Limb (tissue), 2 donors: ENCODE results near the gene SH3YL1.
A peak's percentile ranks its signal among the peaks of the same experiment; 100 is the strongest.

Experiments used
- DNase-seq, 2 donors: peaks; one replicate each; pipeline ENCODE4 v3.0.0-alpha.2; 2016; ENCODE audit errors: extremely low spot score in 2 of 2

The SH3YL1 gene

DNA sequence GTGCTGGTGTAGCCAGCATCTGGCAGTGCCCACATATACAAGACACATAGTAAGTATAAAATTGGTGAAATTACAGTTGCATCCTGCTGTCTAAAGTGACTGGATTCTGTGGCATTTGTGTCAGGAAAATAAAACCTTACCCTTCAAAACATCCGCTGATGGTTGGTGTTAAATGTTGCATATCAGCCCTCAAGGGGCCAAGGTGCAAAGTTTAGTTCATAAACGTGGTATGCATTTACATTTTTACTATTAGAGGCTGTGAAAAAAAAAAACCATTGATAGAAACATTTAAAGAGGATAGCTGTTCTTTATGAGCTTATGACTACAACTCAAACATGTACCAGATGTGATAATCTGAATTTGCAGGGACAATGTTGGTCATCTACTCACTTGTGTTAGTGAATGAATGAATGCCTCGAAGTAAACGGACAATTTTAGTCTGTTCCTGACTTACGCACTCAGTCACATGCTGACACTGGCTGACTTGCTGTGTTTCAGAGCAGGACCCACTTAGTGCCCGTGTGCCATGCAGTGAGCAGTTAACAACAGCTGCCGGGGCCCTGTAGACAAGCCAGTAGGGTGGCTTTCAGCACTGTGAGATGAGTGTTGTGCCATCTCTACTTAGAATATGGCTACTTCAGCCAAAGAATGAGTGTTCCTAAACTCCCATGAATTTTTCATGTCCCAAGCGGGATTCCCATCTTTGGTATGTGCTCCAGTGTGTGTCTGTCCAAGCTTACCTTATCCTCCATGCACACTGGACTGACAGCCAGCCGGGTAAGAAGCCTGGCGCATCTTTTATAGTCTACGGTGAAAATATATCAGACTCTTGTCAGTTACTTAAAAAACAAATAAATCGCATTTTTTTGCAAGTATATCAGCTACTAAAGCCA, 18.8 kb upstream of the SH3YL1 start:
- no peak for DNase-seq

DNA sequence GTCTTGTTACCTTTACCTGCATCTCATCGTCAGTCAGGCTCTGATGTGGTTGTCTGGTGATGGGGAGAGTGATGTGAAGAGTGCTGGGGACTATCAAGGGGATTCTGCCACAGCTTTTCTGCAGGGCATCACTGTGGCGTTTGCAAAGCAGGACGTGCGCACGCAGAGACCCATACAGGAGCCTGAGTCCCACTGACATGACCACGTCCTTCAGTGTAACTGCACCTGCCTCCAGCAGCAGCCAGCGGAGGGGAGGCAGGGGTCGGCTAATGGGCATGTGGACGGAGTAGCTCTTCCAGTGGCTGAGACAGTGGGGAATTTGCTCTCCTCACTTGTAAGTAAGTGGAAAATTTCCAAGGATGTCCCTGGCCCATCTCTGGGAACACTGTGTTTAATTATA, 17.5 kb upstream of the SH3YL1 start:
- no peak for DNase-seq

DNA sequence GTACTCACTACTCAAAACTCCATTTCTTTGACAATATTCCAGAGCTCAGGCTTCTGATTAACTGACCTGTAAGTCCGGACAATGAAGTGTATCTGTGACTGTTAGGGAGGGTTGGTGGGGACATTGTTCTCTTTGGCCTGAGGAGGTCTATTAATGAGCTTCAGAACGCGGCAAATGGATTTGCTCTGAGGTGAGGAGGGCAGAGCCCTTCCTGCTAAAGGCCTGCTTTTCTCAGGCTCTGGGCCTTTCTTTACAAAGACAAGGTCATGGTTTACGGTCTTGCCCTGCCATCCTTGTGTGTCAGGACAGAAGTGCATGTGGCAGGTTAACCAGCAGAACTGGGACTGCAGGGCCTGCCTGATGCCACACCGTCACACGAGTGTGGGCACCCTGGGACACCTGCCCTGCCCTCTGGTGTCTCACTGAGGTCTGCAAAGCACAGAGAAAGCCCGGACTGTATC, 16.8 kb upstream of the SH3YL1 start:
- DNase-seq, result no peak

DNA sequence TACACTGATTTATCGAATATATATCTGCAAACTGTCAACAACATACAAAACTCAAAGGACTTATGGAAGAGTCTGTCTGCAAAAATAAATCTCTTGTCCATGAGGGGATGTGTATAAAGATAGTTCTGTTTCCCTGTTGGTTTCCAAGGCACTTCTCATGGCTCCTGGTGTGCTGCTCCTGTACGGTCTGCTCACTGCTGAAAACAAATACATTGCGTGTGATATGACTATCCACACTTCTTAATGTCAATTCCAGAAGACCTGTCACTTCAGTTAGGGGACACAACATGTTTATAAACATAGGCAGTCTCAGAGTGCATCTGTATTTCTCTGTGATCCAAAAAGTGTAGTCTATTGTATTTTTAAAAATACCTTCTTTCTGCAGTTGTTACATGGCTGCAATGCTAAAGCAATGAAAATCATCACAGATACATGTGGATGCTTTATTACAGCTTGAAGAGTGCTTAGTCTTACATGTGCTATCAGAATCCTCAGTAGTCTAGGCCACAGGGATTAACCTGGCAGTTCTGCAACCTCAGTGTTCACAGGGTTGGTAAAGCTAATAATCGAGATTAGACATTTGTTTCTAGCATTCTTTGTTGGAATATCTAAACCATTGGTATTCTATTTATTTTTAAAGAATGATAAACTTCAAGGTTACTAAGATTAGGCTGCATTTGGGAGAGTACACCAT, 16.3 kb upstream of the SH3YL1 start:
- DNase-seq, result no peak

DNA sequence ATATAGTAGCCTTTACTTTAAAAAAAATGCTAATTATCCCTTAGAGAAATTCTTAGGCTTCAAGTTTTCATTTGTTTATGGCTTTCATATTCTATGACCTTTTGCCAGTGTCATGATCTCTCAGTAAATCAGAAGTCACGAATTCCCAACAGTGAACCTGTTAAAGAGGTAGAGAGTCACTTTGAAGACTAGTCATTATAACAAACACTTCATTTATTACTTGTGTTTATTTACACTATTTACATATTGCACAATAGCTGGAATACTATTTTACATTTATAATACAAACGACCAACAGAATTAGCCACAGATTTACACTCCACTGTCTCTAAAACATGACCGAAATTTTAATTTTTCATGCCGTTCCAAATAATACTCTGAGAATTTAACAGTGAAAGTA, 15.5 kb upstream of the SH3YL1 start:
- no peak for DNase-seq

DNA sequence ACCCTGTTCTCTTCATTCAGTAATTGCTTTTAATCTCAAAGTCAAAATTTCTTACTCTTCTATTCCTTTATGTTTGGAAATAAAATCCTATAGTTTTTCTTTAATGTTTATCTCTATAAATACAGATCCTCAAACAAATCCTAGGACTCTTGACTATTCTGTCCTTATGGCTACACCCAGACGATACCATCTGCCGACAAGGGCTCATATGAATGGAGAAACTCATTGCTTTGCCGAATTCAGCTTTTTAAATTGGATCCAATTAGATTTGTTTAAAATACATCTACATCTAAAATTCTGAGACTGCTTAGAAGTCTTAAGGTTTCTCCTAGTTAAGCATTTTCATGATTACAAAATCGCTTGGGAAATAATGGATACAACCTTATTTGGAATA, 15.1 kb upstream of the SH3YL1 start:
- DNase-seq, result no peak

DNA sequence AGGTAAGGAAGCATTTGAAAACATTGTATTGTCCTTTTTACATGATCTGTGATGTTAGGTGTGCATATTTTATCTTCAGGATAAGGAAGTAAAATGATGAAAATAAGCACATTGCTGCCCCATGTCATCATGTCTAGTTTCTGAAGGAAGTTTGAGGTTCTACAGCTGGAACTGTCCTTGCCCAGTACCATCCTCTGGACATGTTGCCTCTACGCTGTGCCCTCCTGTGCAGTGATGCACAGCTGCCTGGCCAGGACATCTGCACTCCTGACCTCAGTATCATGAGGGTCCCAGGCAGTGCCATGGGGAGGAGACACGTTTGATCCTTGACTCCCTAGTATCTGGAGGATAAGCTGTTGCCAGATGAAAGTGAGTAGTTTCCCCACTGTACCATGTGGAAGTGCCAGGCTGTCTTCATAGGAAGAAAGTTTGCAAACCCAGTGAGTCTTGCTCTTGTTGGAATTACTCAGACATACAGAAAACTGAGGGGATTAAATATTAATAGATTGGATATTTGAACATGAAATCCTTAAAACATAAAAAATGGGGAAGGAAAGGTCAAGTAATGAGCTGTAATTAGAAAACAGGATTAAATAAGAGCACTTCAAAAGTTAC, 14.6 kb upstream of the SH3YL1 start:
- no peak for DNase-seq

DNA sequence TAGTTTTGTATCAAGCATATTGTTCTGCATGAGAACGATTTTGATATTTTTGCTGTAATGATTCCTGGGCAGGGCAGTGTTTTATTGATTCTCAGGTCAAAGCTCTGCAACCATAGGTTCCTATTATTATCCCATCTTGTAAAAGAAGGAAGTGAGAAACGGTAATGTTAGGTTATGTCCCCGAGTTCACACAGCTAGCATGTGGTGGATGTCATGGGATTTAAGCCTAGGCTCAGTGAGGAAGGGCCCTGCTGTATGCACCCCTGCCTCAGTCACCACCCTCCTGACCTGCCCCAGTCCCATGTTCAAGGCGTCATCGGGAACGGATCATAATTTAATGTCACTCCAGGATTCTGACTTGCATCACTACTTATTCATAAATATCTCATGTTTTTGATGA, 11.6 kb upstream of the SH3YL1 start:
- no peak for DNase-seq

DNA sequence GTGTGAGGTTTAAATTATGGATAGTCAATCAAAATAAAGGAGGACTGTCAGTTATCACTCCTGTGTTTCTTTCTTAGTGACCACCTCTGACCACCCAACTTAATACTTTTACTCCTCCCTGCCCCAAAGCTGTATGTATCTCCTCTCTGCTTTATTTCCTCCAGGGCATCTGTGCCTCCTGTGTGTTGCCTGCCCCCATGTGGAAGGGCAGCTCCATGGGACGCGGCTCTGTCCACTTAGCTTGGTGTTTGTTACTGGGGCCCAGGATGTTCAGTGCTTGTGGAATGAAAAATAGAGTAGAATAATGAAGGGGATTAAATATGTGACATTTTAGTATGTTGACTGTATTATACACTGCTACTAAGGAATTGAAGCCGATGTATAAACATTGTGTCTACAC, 10.7 kb upstream of the SH3YL1 start:
- DNase-seq, result no peak

DNA sequence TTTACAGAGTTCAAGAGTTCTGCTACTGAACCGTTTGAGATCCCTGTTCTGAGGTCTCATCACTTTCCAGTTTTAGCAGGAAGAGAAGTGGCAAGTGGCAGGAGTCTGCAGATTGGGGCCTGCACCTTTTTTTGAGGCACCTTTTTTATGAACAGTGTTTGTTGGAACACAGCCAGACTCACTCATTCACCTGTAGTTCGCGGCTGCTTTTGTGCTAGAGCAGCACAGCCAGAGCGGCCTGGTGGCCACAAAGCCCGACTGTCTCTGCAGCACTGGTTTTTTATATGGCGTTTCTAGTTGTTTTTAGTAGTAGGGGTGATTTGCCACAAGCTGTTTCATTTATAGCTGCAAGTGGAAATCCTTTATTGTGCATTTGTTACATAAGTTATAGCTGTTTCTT, 9.5 kb upstream of the SH3YL1 start:
- DNase-seq, result no peak

DNA sequence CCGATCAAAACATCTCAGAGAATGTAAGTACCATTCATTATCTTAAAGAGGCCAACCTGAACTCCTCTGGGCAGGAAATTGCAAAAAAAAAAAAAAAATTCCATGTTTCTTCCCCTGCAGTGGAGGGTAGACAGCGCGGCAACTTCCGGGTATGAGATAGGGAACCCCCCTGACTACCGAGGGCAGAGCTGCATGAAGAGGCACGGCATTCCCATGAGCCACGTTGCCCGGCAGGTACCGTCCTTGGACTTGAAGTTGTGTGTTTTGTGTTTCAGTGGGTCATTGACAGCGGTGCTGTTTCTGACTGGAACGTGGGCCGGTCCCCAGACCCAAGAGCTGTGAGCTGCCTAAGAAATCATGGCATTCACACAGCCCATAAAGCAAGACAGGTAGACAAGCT, 8.1 kb upstream of the SH3YL1 start:
- no peak for DNase-seq

DNA sequence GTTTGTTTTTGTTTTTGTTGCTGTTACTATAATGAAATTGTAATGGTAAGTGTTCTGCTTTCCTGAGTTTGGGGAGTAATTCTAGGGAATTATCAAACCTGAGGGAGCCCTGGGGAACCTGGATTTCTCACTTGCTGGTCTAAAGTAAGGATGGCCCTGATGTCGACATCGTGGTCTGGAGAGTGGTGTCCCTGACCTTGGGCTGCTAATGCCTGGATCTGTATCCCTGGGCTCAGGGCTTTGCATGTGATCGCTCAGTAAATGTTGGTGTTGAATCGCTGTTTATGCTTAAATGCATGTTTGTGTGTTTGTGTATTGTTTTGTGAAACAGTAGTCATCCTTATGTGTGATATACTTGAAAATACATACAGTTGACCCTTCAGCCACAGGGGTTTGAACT, 7.0 kb upstream of the SH3YL1 start:
- no peak for DNase-seq

DNA sequence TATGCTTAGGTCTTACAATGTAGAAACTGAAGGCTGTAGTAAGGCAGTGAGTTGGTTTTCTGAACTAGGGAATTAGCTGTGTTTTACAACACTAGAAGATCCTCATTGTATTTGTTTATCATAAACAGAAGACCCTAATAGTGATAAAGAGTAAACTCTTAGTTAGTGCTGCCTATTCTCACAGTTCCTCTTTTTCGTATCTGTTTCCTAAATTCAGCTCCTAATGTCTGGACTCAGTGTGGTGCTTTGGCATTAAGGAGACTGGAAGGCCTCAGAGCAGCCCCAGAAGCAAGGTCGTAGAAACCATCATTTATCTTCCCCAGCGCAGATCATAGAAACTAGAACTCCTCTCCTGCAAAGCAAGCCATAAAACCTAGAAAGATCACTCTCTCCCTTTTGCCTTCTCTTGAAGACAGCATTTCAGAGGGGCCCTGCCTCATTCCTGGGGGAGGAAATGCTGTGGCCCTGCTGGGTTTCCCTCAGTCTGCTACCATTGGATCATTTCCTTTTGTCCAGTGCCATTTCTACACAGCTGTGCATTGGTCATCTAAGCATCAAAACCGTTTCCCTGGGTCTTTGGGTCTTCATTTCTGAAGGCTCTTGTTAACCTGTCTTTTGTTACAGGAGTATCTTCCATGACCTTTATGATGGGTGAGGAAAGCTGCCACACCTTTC, 5.7 kb upstream of the SH3YL1 start:
- no peak for DNase-seq

DNA sequence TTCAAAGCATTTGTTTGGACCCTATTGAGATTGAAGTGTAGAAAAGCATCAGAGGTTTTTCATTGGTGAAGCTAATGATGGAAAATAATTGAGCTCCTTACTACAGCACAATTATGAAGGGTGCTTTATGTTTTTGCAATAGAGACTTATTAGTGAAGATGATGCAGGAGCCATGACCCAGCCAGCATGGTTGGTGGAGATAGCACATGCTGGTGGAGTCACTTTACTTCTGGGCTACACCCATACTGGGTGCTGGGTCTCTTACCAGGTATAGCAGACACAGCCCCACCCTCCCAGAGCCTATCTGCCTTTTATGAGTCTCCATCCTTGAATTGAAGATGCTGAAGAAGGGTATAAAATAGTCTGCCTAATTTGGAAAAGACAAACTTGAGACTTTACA, 4.5 kb upstream of the SH3YL1 start:
- no peak for DNase-seq

DNA sequence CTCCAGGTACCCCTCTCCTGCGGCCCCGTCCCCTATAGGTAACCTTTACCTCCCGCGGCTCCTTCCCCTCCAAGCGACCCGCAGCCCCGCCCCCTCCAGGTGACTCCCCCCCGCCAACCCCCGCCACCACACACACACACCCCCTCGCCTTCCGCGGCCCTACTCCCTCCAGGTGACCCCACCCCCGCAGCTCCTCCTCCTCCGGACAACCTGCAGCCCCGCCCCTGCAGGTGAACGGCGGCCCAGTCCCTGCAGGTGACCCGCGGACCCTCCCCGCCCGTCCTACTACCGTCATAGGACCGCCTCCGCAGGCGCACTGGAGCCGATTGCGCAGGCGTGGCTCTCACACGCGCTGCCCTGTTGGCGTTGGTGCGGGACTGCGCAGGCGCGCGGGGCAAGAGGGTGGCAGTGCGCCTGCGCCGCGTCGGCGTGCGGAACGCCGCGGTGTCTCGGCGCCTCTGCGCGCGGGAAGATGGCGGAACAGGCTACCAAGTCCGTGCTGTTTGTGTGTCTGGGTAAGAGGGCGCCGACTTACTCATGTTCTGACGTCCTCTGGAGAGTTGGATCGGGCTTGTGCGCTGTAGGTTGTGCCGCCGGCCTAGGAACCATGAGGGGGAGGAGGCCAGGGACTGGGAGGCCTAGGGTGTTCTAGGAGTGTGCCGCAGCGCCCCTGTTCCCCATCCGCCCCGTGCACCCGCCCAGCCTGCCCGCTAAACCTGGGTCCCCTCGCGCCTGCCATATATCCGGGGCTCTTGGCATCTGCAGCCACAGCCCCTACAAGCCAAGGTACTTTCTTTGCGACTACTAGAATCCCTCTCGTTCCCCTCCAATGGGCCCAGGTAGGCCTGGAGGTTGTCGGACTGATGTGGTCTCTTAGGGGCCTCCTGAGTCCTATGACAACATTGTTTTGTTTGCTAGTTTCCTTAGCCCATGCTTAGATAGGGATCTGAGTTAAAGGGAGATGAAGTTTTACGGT, 949 bp upstream of the SH3YL1 start, which contains the start of gene ACP1:
Gene ACP1, plus strand, starts transcription at position 455 of the 976 bp plus-strand sequence. Its CDS starts 18 bp downstream, at position 473.
- DNase-seq, result peak; percentile 96 to 97

DNA sequence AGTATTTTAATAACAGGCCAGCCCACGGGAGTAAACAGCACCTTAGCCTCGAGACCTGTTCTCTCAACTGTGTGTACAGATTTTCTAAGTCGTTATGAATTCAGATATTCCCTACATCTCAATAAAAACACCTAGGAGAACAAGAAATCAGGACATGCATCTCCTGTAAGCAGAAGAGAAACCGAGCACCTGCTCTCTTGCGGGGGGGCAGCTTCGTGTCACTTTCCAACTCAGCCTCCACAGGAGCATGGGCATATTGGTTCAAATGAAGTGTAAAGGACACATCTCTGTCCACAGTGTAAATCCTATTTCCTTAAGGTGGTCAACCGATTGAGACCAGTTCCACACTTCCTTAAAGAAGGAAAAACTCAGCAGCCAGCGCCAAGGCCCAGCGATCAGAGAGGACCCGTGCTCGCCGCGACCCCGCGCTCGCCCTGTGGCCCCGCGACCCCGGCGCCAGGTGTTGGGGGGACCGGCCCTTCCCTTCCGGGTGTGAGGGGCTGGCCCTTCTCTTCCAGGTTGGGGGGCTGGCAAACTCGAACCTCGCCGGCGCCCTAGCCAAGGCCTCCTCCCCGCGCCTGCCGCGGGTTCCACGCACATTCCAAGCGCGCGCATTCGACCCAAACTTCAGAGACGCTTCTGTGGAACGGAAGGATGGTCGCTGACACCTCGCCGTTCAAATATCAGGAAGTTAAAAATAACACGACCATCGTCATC, 652 bp downstream of the SH3YL1 start:
- DNase-seq, result peak in 1 of 2 donors; percentile 35

DNA sequence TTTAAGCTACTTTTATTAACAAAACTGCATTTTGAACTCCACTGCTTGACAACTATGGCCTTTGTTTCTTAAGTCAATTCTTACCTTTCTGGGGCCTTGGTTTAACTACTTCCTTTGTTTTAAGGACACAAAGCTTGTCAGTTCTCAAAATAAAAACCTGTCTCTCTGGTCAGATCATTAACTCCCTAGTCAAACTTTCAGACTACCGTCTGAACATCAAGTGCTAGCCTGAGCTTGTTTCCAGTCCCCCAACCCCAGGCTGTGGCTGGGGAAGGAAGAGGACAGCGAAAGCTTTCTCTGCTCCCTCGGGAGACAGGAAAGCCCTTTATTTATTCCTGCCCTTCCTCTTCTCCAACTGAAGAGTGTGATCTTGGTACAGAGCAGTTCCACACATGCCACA, 1.7 kb downstream of the SH3YL1 start:
- no peak for DNase-seq

DNA sequence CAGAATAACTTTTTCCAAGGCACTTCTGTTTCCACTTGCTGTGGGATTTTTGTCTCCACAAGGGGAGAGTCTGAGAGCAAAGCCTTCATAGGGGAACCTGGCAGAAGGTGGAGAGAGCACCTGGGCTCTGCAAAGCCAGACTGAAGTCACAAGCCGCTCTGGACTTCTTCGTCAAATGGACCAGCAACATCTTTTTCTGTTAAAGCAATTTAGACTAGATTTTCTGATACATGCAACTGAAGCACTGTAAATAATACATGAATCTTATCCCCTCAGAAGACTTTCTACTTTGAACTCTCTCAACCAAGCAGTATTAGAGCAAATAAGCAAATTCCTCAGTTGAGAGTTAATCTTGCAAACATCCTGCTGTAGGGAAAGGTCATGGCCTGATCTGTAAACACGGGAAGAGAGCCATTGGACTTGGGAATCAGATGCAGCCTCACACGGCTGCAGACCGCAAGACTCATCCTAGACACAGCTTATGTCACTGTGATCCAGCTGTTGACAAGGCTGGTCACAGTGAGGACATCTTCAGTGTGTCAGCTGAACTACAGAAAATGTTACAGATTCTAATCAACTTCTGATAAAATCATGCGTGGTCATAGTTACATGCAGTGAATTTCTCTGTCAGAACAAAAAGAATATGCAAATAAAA, 3.2 kb downstream of the SH3YL1 start:
- no peak for DNase-seq

DNA sequence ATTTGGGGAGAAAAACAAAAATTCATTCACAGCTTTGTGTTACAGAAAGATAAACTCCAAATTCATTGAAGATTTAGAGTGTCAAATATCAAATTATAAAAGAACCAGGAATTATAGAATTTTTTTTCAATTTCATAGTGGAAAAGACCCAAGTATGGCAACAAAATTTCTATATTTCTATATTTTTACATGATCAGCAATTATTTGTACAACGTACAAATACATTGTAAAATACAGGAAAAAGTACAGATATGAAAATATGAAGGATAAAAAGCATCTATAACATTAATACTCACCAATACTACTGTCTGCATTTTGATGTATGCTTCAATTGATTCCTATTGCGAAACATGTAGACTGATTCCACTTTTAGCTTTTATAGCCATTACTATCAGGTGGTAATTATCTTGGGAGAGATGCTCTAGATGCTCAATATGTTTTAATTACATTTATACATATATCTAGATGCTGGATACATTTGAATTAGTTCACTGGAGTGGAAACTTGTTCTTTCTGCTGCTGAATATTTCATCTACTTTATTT, 4.0 kb downstream of the SH3YL1 start:
- DNase-seq, result no peak
